GM10266 (cell line): ENCODE results near the gene DNAJA1.

ENCODE experiments used
- DNase-seq: peaks from one replicate; pipeline ENCODE4 v3.0.0; 2012; ENCODE audit errors: extremely low spot score
- CTCF ChIP-seq: IDR thresholded peaks from 2 replicates; pipeline ENCODE4 v1.5.1; 2012; ENCODE audit warnings: mild to moderate bottlenecking, low read depth; ENCODE audit not compliant: control insufficient read depth, insufficient read depth; ENCODE audit errors: missing control alignments

Gene DNAJA1

GRCh38 chr9:33029231-33029786, 4.2 kb downstream of the DNAJA1 start:
- no peak for DNase-seq
- TF ChIP-seq CTCF, result no peak

GRCh38 chr9:33030285-33030684, 5.2 kb downstream of the DNAJA1 start:
- DNase-seq, result no peak
- no peak for TF ChIP-seq CTCF

GRCh38 chr9:33032292-33032691, 7.2 kb downstream of the DNAJA1 start:
- DNase-seq, result no peak
- TF ChIP-seq CTCF, result no peak

- DNase-seq, result no peak
- no peak for TF ChIP-seq CTCF
Measured at GRCh38 chr9:33032865-33033264, 7.8 kb downstream of the DNAJA1 start.

GRCh38 chr9:33040792-33041431, 15.8 kb downstream of the DNAJA1 start:
- TF ChIP-seq CTCF, result no peak
- no peak for DNase-seq

- no peak for TF ChIP-seq CTCF
Measured at GRCh38 chr9:33041432-33042188, 16.5 kb downstream of the DNAJA1 start.

GRCh38 chr9:33042473-33042872, 17.4 kb downstream of the DNAJA1 start:
- no peak for TF ChIP-seq CTCF
- no peak for DNase-seq

More at GRCh38 chr9:33041432-33042188, 16.5 kb downstream of the DNAJA1 start:
- DNase-seq, result no peak
